AG08396 (cell line): ENCODE measurements around the gene SLC29A1.
"Not testable (repeated sequence)": the region's sequence is repeated elsewhere in the genome, so short reads cannot be mapped to it uniquely, and the experiment has no call there.

Source experiments
- DNase-seq: peaks from one replicate; pipeline ENCODE4 v3.0.0; 2012; ENCODE audit warnings: low spot score, mixed read lengths

Gene SLC29A1

GRCh38 chr6:44223319-44224028, at the start of gene SLC29A1:
TSS of gene SLC29A1 (plus strand) at chr6:44223595. CDS start at chr6:44227314, 3,719 bp downstream.
- peak; percentile 93 for DNase-seq

GRCh38 chr6:44176130-44176761, 47.1 kb upstream of the SLC29A1 start:
- DNase-seq = no peak

DNA sequence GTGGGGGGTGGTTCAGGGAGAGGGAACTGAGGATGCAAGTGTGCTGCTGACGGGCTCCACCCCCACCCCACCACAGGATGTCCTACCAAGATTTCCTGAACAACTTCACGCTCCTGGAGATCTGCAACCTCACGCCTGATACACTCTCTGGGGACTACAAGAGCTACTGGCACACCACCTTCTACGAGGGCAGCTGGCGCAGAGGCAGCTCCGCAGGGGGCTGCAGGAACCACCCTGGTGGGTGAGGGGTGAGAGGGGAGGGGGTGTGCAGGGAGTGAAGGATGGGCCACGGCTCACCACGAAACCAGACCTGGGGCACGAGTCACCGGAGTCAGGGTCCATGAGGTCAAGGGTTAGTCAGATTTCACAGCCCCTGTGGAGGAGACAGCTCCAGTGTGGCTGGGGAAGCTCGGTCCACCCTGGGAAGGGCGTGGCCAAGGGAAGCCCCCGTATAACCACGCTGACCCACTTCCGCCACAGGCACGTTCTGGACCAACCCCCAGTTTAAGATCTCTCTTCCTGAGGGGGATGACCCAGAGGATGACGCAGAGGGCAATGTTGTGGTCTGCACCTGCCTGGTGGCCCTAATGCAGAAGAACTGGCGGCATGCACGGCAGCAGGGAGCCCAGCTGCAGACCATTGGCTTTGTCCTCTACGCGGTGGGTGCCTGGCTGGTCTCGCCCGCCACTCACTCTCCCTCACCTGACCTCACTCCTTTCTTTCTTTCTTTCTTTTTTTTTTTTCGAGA, 46.5 kb upstream of the SLC29A1 start:
- no peak for DNase-seq

- peak; percentile 71 for DNase-seq
Observed at GRCh38 chr6:44177691-44178423, 45.5 kb upstream of the SLC29A1 start.

DNA sequence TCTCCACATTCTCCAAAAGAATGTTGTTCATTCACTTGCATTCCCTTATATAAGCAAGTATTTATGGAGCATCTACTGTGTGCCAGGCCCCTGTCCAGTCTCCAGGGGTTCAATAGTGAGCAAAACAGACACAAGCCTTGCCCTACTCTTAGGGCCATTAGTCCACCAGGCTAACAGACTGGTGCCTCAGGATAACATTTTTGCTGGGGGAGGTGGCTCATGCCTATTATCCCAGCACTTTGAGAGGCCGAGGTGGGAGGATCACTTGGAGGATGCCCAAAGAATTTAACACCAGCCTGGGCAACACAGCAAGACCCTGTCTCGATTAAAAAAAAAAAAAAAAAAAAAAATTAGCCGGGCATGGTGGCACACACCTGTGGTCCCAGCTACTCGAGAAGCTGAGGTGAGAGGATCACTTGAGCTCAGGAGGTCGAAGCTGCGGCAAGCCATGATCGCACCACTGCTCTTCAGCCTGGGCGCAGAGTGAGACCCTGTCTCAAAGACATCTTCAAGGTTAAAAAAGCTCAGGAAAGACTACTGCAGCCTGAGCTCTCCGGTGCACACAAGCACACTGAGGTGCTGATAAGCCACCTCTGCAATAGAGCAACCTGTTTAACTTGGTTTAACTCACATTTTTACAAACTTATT, 44.8 kb upstream of the SLC29A1 start:
- DNase-seq = no peak

- DNase-seq = no peak
Observed at GRCh38 chr6:44179072-44179536, 44.3 kb upstream of the SLC29A1 start.

DNA sequence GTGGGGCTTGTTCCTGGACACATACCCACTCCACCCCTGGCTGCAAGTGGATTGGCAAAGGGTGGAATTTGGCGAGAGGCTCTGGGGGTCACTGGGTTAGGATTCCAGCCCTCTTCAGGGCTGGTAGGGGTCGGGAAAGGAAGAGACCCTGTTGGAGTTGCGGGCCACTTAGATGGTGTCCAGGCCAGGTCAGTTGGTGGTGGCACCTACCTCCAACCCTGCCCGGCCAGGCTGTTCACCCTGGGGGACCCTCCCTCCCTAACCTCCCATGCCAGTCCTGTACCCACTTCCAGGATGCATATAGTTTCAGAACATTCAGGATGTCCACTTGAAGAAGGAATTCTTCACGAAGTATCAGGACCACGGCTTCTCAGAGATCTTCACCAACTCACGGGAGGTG, 43.7 kb upstream of the SLC29A1 start:
- no peak for DNase-seq

DNA sequence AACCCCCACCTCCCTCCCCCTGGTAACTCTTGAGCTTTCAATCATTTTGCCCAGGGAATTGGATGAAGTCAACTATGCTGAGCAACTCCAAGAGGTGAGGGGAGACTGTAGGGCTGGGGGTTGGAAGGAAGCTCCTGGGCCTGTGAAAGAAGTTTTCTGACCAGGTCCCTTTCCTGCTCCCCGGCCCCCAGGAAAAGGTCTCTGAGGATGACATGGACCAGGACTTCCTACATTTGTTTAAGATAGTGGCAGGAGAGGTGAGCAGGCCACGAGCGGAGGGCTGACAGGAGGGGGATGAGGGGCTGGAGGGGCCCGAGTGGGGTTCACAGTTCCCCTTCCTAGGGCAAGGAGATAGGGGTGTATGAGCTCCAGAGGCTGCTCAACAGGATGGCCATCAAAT, 43.0 kb upstream of the SLC29A1 start:
- DNase-seq = no peak

- DNase-seq = no peak
Observed at GRCh38 chr6:44180886-44181285, 42.5 kb upstream of the SLC29A1 start.

- not testable (repeated sequence) for DNase-seq
Observed at GRCh38 chr6:44181784-44182183, 41.6 kb upstream of the SLC29A1 start.

GRCh38 chr6:44182911-44183390, 40.4 kb upstream of the SLC29A1 start:
- no peak for DNase-seq

DNA sequence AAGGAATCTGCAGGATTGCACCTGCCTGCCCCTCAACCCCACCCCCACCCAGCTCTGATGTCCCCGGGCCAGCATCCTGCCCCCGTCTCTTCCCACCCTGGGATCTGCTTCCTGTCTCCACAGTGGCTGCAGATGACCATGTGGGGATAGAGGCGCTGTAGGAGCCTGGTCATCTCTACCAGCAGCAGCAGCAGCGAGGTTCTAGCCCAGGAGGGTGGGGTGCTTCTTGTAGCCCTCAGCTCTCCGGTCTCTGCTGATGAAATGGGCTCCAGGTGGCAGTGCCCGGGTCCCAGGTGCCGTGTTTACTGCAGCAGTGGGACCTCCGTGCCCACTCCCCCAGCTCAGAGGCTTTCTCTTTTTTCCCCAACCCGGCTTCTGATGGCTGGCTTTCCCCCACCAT, 39.6 kb upstream of the SLC29A1 start:
- DNase-seq = no peak

DNA sequence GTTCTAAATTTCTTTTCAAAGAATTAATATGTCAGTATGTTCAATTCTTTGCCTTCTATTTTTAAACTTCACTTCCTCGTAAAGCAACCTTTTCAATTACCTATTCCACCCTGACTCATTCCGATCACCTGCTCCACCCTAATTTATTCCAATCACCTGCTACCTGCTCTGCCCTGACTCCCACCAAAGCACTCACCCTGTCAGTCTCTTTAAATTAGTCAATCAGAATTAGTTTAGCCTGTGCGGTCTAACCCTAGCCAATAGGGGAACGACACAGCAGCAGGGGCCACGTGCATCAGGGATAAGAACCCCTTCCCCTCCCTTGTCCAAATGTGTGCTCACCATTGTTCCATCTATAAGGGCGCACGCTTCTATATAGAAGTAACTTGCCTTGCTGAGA, 38.0 kb upstream of the SLC29A1 start:
- DNase-seq = not testable (repeated sequence)

DNA sequence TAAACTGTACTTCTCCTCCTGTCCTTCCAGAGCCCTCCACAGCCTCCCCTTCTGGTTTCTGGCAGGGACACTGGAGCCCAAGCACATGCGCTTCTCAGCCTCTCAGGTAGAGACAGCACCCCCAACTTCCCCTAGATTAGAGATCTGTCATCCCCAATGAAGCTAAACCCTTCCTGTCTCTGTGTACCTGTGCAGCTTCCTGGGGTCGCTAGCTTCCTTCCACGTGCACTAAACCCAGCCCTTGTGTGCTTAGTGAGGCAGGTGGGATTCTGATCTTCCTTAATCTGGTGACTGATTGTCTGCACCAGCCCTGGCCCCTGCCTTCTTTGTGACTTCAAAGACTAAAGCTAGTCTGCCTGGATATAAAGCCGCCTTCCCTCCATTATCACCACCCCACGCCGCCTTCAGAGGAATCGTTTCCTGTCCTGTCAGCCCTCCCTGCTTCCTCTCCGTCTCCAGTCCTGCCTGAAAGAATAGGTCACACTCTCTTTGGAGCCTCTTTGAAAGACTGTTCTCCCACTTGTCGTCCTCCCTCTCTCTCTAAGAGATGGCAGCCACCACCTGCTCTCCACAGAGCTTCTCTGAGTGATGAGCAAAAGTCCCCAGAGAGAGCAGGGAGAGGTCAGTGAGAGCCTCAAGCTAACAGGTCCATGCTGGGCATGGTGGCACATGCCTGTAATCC, 37.3 kb upstream of the SLC29A1 start:
- no peak for DNase-seq

- no peak for DNase-seq
Observed at GRCh38 chr6:44186635-44187025, 36.8 kb upstream of the SLC29A1 start.

DNA sequence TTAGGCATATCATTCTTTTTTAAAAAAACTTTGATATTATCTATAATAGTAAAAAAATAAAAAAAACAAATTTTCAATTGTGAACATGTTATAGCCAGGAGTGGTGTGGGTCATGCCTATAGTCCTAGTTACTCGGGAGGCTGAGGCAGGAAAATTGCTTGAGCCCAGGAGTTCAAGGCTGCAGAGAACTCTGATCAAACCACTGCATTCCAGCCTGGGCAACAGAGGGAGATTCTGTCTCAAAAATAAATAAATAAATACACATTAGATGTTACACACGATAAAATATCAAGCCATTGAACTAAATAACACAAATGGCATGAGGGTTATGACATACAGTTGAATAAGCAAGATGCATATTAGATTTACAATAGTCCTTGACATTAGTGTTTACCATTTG, 34.6 kb upstream of the SLC29A1 start:
- no peak for DNase-seq

- DNase-seq = peak; percentile 1
Observed at GRCh38 chr6:44189257-44189656, 34.1 kb upstream of the SLC29A1 start.

- no peak for DNase-seq
Observed at GRCh38 chr6:44190715-44191114, 32.7 kb upstream of the SLC29A1 start.

DNA sequence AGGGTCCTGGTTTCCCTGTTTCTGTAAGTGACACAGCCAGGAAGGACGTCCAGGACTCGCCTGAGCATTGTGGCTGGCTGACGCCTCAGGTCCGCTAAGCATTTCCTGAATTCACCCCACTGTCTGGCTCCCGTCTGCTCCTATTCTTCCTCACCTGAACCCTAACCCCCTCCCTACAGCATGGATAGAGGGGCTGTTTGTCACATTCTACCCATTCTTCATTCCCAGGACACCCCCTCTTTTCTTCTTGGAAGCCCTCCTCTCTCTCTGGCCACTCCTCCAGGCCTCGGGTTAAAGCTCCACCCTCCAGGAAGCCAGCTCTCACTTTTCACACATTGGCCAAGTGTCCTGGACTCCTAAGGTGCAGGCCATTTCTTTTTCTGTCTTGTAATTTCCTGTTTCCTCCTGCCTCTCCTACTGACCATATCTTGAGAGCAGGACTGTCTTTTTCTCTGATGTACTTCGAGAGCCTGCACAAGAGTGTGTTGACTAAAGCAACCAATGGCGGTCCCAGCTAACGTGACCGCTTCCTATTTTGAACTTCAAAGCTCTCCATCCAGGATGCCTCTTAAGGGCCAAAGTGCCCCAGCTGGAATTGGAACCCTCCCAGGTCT, 30.9 kb upstream of the SLC29A1 start:
- DNase-seq = no peak

- peak; percentile 0 for DNase-seq
Observed at GRCh38 chr6:44193307-44193910, 30.0 kb upstream of the SLC29A1 start.
